ENCODE data around the gene SH3BGRL.

DNA sequence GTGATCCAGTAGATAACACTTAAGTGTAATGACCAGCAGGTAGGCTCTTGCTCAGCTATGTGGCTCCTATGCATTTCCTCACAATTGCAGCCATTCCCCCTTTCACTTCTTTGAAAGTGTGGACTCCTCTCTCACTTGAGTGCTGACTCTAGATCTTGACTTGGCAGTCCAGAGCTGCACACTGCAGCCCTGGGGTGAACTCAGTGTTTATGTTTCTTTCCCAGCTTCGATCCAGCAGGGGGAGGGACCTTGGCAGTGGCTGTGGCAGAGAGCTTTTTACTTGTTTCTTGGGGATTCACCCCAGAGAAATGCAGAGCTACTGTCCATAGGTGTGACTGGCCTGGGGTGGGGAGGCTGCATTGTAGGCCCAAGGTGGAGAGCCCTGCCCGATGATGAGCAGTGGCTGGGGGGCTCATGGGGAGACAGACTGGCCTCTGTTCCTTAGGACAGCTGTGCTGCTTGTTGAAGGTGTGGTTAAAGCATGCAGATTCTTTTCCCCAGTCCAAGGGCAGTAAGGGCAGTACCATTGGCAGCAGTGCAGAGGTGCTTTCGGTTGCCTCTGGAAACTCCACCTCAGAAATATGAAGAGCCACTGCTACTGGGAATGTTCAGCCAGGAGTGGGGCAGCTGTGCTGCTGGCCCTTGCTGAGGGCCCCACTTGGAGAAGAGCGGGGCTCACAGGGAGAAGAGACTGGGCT lies 134.7 kb downstream of the SH3BGRL start:
- TF ChIP-seq, protein P1, sequence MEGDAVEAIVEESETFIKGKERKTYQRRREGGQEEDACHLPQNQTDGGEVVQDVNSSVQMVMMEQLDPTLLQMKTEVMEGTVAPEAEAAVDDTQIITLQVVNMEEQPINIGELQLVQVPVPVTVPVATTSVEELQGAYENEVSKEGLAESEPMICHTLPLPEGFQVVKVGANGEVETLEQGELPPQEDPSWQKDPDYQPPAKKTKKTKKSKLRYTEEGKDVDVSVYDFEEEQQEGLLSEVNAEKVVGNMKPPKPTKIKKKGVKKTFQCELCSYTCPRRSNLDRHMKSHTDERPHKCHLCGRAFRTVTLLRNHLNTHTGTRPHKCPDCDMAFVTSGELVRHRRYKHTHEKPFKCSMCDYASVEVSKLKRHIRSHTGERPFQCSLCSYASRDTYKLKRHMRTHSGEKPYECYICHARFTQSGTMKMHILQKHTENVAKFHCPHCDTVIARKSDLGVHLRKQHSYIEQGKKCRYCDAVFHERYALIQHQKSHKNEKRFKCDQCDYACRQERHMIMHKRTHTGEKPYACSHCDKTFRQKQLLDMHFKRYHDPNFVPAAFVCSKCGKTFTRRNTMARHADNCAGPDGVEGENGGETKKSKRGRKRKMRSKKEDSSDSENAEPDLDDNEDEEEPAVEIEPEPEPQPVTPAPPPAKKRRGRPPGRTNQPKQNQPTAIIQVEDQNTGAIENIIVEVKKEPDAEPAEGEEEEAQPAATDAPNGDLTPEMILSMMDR (IDR thresholded peaks at IDR 0.05): no peak
- TF ChIP-seq POLR2A (IDR thresholded peaks at IDR 0.05): no peak

Measured in uterus (tissue), 2 donors.